HG03439 (cell line): ENCODE measurements around the gene AOPEP.

Experiments used
- ATAC-seq: cut with Tn5 transposase; IDR thresholded peaks from one replicate; pipeline ENCODE4 v1.9.1; 2021; ENCODE audit warnings: mild to moderate bottlenecking, moderate library complexity; ENCODE audit not compliant: unreplicated experiment

The AOPEP gene

GRCh38 chr9:94788570-94789105 lies 62.1 kb downstream of the AOPEP start:
- ATAC-seq = no peak

GRCh38 chr9:94791435-94791834 lies 64.9 kb downstream of the AOPEP start:
- no peak for ATAC-seq

- ATAC-seq = no peak
Observed at GRCh38 chr9:94792511-94792910, 66.0 kb downstream of the AOPEP start.

- ATAC-seq = no peak
Observed at GRCh38 chr9:94794476-94795167, 68.1 kb downstream of the AOPEP start.

GRCh38 chr9:94796687-94797086 lies 70.2 kb downstream of the AOPEP start:
- ATAC-seq = no peak

- no peak for ATAC-seq
Observed at GRCh38 chr9:94798201-94798600, 71.7 kb downstream of the AOPEP start.

GRCh38 chr9:94798708-94799107 lies 72.2 kb downstream of the AOPEP start:
- ATAC-seq = no peak

- no peak for ATAC-seq
Observed at GRCh38 chr9:94799578-94800264, 73.2 kb downstream of the AOPEP start.

GRCh38 chr9:94800424-94801117 lies 74.1 kb downstream of the AOPEP start:
- no peak for ATAC-seq

GRCh38 chr9:94801234-94801633 lies 74.7 kb downstream of the AOPEP start:
- no peak for ATAC-seq

- ATAC-seq = no peak
Observed at GRCh38 chr9:94801681-94802080, 75.2 kb downstream of the AOPEP start.

- ATAC-seq = no peak
Observed at GRCh38 chr9:94802251-94802650, 75.8 kb downstream of the AOPEP start.

- ATAC-seq = no peak
Observed at GRCh38 chr9:94802793-94803192, 76.3 kb downstream of the AOPEP start.

- no peak for ATAC-seq
Observed at GRCh38 chr9:94804316-94804715, 77.8 kb downstream of the AOPEP start.

- ATAC-seq = no peak
Observed at GRCh38 chr9:94805051-94805489, 78.6 kb downstream of the AOPEP start.

- ATAC-seq = no peak
Observed at GRCh38 chr9:94805585-94805984, 79.1 kb downstream of the AOPEP start.

GRCh38 chr9:94806307-94806893 lies 79.9 kb downstream of the AOPEP start:
- no peak for ATAC-seq

GRCh38 chr9:94807556-94807955 lies 81.1 kb downstream of the AOPEP start:
- ATAC-seq = no peak

- ATAC-seq = no peak
Observed at GRCh38 chr9:94808926-94809700, 82.6 kb downstream of the AOPEP start.

GRCh38 chr9:94809778-94810177 lies 83.3 kb downstream of the AOPEP start:
- ATAC-seq = no peak

- ATAC-seq = no peak
Observed at GRCh38 chr9:94811074-94811473, 84.6 kb downstream of the AOPEP start.
